CD4-positive, alpha-beta T cell treated with Interleukin-17A for 4 hours (primary cell): ENCODE data around the gene RPL18.

Experiments
- DNase-seq: peaks from one replicate; pipeline ENCODE4 v3.0.0-alpha.2; 2020; ENCODE audit warnings: mixed read lengths

RPL18 gene

DNA sequence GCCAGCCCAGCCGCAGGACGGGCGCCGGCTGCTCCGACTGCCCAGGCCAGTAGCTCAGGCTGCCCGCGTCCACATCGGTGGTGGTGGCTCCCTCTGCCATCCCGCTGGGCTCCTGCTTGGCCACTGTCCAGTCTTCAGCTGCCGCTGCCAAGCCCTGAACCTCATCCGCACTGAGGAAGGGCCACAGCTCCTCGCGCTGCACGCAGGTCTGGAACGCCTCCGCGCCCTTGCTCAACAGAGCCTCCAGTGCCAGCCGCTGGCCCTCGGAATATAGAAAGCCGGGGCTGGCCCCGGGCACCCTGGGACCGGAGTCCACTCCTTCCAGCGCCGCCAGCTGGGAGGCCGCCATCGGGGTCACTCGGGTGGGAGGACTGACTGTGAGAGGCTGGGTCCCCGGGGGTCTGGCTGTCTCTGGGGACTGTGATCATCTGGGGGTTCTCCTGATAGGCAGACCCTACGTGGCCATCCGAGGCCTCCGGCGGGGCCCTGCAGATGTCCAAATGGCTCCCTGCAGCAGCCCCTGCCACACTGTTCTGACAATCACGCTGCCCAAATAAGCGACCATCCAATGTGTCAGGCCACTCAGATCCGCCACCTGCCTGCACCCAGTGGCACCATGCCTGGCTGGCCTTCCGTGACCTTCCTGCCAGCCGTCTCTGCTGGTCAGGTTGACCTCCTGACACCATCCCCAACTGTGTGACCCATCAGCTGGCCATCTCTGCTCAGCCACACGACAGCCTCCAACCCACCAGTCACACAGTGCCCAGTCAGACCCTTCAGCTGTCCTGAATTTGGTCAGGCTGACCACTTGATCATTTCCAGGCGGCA lies 5.7 kb downstream of the RPL18 start:
- no peak for DNase-seq

DNA sequence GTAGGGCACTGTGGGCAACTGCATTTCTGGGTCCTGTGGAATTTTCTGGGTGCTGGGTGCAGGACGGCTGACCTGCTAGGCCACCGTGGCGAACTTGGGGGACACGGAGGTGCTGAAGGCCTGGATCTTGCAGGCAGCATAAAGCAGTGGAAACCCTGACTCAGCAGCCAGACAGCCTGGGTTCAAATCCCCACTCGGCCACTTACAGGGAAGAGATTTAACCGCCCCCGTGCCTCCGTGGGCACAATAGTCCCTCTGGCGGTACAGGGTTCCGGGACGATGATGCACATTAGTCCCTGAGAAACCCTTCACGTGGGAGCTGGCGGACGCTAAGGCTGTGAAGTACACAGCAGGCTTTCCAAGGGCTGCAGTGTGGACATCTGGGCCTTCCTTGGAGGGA lies 7.1 kb downstream of the RPL18 start:
- DNase-seq = no peak

DNA sequence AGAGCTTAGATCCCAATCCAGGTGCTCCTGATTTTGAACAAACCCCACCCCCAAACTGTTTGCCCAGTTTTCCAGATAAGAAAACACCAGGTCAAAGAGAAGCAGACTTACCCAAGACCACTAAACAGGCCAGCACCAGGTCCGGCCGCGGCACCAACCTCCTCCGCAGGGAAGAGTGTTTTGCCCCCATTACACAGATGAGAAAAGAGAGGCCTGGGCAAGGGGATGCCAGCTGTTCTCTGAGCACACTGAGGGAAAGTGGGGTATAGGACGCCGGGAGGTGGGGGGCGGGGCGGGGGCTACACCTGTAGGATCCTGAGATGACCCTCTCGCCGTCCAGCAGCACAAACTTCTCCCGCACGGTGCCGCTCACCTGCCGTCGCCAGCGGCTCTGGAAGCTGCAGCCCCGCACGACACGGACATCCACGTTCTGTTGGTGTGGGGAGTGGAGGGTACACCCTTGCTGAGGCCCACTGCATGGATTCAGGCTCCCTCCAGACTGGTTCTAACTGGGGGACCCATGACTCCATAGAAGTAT lies 9.3 kb downstream of the RPL18 start:
- DNase-seq = no peak

- DNase-seq = peak; percentile 75
These were observed 10.1 kb downstream of the RPL18 start for GRCh38 chr19:48608798-48609263.

DNA sequence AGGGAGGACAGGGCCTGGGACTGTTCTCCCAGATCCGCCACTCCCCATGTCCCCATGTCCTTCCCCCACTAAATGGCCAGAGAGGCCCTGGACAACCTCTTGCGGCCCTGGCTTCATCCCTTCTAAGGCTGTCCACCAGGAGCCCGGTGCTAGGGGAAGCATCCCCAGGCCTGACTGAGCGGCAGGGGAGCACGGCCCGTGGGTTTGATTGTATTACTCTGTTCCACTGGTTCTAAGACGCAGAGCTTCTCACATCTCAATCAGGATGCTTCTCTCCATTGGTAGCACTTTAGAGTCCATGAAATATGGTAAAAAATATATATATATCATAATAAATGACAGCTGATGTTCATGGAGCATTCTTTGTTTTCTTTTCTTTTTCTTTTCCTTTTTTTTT lies 11.6 kb downstream of the RPL18 start:
- DNase-seq = no peak

GRCh38 chr19:48606463-48607358 lies 12.3 kb downstream of the RPL18 start, which contains the start of gene SPACA4:
Gene SPACA4 (plus strand): TSS chr19:48606742. CDS start chr19:48606979, 237 bp downstream.
- DNase-seq = no peak

GRCh38 chr19:48603850-48604249 lies 15.1 kb downstream of the RPL18 start:
- DNase-seq = no peak

DNA sequence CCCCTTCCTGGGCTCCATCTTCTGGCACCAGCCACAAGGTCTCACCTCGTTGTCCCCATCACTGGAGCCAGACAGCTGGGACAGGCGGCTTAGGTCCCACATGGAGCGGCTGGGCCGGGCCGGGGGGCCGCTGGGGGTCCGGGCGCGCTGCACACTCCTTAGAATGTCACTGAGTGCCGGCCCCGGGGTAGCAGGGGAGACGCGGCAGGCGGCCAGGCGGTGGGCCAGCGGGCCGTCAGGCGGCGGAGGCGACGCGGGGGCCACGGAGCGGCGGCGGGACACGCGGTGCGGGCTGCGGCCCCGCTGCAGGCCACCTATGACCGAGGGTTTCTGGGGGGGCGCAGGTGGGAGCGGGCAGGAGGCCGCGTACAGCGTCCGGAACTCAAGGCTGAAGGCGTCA lies 15.5 kb downstream of the RPL18 start:
- DNase-seq = no peak

DNA sequence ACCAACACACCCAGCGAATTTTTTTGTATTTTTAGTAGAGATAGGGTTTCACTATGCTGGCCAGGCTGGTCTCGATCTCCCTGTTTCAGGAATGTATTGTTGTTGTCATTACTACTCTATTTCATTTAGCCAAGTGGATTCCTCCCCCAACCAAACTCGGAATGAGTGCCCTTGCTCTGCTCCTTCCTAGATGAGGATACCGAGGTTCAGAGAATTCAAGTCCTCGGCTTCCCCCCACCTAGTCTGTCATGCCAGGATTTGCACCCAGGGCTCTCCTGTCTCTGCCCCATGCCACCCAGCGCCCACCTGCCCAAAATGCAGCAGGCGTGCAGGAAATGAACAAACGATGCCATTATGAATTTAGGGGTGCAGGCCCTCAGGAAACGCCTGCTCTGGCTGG lies 16.0 kb downstream of the RPL18 start:
- DNase-seq = no peak

GRCh38 chr19:48600679-48601417 lies 18.1 kb downstream of the RPL18 start:
- DNase-seq = no peak

GRCh38 chr19:48598996-48599700 lies 19.8 kb downstream of the RPL18 start:
- no peak for DNase-seq

DNA sequence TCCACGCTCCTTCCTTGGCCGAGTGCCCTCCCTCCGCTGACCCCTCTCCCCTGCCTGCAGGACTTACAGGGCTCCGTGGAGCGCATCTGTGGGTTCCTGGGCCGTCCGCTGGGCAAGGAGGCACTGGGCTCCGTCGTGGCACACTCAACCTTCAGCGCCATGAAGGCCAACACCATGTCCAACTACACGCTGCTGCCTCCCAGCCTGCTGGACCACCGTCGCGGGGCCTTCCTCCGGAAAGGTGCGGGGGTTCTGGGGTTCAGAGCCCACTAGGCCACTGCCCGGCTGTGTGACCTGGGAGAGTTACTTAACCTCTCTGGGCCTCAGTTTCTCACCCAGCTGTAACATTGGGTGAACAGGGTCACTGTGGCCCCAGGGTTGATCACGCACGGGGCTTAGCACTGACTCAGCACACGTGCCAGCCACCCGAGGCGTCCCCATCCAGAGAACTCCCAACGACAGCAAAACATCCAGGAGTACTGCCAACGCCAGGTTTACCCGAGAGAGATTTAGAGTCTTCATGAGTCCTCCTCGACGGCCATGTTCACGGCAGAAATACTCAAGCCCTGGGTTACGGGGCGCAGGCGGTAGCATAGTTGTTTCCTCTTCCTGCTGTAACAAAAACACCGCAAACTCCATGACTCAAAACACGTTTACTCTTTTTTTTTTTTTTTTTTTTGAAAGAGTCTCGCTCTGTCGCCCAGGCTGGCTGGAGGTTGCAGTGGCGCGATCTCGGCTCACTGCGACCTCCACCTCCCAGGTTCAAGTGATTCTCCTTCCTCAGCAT lies 22.1 kb downstream of the RPL18 start:
- DNase-seq = peak; percentile 66

GRCh38 chr19:48596237-48596636 lies 22.7 kb downstream of the RPL18 start:
- DNase-seq = no peak

- DNase-seq = no peak
These were observed 23.1 kb downstream of the RPL18 start for GRCh38 chr19:48595833-48596232.

GRCh38 chr19:48595171-48595570 lies 23.8 kb downstream of the RPL18 start:
- DNase-seq = no peak

DNA sequence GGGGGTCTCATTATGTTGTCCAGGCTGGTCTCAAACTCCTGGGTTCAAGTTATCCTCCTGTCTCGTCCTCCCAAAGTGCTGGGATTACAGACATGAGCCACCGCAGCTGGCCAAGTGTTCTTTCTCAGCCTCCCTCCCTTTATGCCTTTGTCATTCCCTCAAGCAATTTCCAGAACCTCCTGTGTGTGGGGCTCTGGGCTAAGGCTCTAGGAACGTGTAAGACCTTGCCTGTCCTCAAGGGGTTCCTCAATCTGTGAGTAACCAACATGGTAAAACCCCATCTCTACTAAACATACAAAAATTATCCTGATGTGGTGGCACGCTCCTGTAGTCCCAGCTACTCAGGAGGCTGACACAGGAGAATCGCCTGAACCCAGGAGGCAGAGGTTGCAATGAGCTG lies 28.0 kb downstream of the RPL18 start:
- no peak for DNase-seq

DNA sequence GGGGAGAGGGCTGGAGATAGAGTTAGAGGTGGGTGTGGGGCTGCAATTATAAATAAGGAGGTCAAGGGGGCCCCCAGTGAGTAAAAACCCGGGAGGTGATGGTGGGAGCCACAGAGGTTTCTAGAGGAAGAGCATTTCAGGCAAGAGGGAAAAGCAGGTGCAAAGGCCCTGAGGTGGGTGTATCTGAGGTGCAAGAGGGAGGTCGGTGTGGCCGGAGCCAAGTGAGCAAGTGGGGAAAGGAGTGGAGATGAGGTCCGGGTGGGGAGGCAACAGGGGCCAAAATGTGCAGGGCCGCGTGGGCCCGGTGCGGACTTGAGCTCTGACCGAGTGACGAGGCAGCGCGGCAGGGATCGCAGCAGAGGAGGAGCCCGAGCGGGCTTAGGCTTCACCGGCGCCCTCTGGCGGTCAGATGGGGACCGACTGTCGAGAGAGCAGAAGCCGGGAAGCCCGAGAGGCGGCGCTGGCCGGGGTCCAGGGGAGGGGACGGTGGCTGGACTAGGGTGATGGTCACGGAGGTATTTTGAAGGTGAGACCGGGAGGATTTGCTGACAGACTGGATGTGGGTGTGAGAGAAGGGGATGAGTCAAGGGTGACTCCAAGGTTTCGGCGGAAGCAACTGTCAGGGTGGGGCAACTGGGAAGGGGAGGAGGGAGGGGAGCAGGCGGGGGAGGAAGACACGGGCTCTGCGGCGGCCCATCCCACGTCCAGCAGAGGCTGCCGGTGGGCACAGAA lies 30.1 kb downstream of the RPL18 start:
- DNase-seq = peak; percentile 91

GRCh38 chr19:48587387-48587786 lies 31.6 kb downstream of the RPL18 start:
- DNase-seq = no peak

DNA sequence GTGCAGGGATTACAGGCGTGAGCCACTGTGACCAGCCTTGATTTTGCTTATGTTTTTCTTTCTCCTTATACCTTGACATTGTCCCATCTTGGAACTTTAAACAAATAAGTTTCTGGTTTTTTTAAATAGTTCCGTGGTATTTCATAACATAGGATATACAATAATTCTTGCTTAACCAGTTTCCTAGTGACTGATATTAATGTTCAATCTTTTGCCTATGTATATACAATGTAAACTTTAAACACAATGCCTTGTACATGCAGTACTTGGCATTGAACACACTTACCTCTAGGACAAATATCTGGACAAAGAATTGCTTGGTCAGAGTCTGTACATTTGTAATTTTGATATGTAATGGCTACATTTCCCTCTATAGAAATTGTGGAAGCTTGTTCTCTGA lies 36.8 kb downstream of the RPL18 start:
- DNase-seq = no peak

- no peak for DNase-seq
These were observed 40.1 kb downstream of the RPL18 start for GRCh38 chr19:48578891-48579290.
